Keratinocyte (primary cell): ENCODE data around the gene DESI2. TPM values are rescaled to one million over a fixed set of nuclear protein-coding genes. Genes with fewer than 3 reads are reported as not detected.

Source experiments
- DNase-seq: peaks from one replicate; pipeline ENCODE4 v3.0.0-alpha.2; 2011; ENCODE audit warnings: low read depth, missing footprints, low spot score
- FAIRE-seq: peaks from 2 replicates; lab custom pipeline; 2011; peaks lifted over from hg19 to GRCh38; lab: Jason Lieb, UNC
- H2AFZ ChIP-seq: 2 replicates; pipeline ENCODE4 v1.6.0; 2012; ENCODE audit warnings: low read length, control low read depth, inconsistent platforms; ENCODE audit not compliant: control insufficient read depth
- H3K27ac ChIP-seq: 2 replicates; pipeline ENCODE4 v1.5.1; 2011; ENCODE audit warnings: low read length; ENCODE audit not compliant: control insufficient read depth, insufficient read depth
- H3K27me3 ChIP-seq: 3 replicates; pipeline ENCODE4 v1.6.0; 2011; ENCODE audit warnings: low read length; ENCODE audit not compliant: control insufficient read depth, insufficient read depth; ENCODE audit errors: extremely low read depth
- H3K36me3 ChIP-seq, 2 experiments: 2 replicates in 1 of 2; 3 replicates in 1 of 2; pipeline ENCODE4 v1.5.1; 2011; ENCODE audit warnings: low read length in 2 of 2, mild to moderate bottlenecking in 1 of 2; ENCODE audit not compliant: control insufficient read depth in 2 of 2, insufficient read depth in 2 of 2; ENCODE audit errors: extremely low read depth in 1 of 2
- H3K4me1 ChIP-seq: 3 replicates; pipeline ENCODE4 v1.5.1; 2011; ENCODE audit warnings: low read length; ENCODE audit not compliant: control insufficient read depth, insufficient read depth; ENCODE audit errors: extremely low read depth
- H3K4me2 ChIP-seq: 3 replicates; pipeline ENCODE4 v1.6.0; 2011; ENCODE audit warnings: low read depth, low read length; ENCODE audit not compliant: control insufficient read depth, insufficient read depth; ENCODE audit errors: extremely low read depth
- H3K4me3 ChIP-seq, 3 experiments: fragments of 200-600 bp in 1 of 3; sonication (generic) in 1 of 3; 2 replicates in 2 of 3; 3 replicates in 1 of 3; pipeline ENCODE4 v1.5.1; 2011 to 2016; ENCODE audit warnings: low read length in 3 of 3, mild to moderate bottlenecking in 3 of 3, control low read depth in 2 of 3, inconsistent platforms in 1 of 3, low read depth in 1 of 3, mixed read lengths in 1 of 3, mixed run types in 1 of 3, moderate library complexity in 1 of 3; ENCODE audit not compliant: control insufficient read depth in 2 of 3, insufficient read depth in 2 of 3; ENCODE audit errors: extremely low read depth in 1 of 3
- H3K79me2 ChIP-seq: 2 replicates; pipeline ENCODE4 v1.6.0; 2012; ENCODE audit warnings: low read length; ENCODE audit not compliant: control insufficient read depth, insufficient read depth
- H3K9ac ChIP-seq: 3 replicates; pipeline ENCODE4 v1.6.0; 2011; ENCODE audit warnings: low read length; ENCODE audit not compliant: control insufficient read depth, insufficient read depth; ENCODE audit errors: extremely low read depth
- H3K9me1 ChIP-seq: 3 replicates; pipeline ENCODE4 v1.6.0; 2011; ENCODE audit warnings: low read length; ENCODE audit not compliant: control insufficient read depth, insufficient read depth; ENCODE audit errors: extremely low read depth
- H3K9me3 ChIP-seq: 2 replicates; pipeline ENCODE4 v1.5.1; 2012; ENCODE audit warnings: low read depth, low read length; ENCODE audit not compliant: control insufficient read depth
- H4K20me1 ChIP-seq: 3 replicates; pipeline ENCODE4 v1.6.0; 2011; ENCODE audit warnings: low read length; ENCODE audit not compliant: control insufficient read depth, insufficient read depth; ENCODE audit errors: extremely low read depth
- EZH2 ChIP-seq: IDR thresholded peaks from one replicate; pipeline ENCODE4 v1.6.1; 2012; ENCODE audit warnings: inconsistent platforms, mild to moderate bottlenecking, low read length, moderate library complexity
- dilution Hi-C: fragments of 300-500 bp; cut with MboI; formaldehyde crosslinking; loops from one replicate; pipeline ENCODE4 v1.7.0; 2020; ENCODE audit warnings: low sequenced_read_pairs; ENCODE audit not compliant: extremely low pct_ligation_motif_present
- polyA plus RNA-seq, 5 experiments: library from polyadenylated mRNA; depleted of rRNA in 3 of 5; stranded (reverse) in 3 of 5; stranded (forward) in 1 of 5; unstranded in 1 of 5; fragments of >200 nt; gene quantifications; 1 replicate in 1 of 5; 2 replicates in 3 of 5; 3 replicates in 1 of 5; pipeline versions ENCODE4 v1.2.1 to v1.2.3, GENCODE V29; 2011 to 2012; ENCODE audit warnings: missing spikeins in 2 of 5, low read depth in 1 of 5, low replicate concordance in 1 of 5
- TF ChIP-seq, protein P1 (sequence below), 3 experiments: IDR thresholded peaks in 1 of 3; conservative IDR thresholded peaks in 1 of 3; optimal IDR thresholded peaks in 1 of 3; 2 replicates in 2 of 3; 3 replicates in 1 of 3; pipeline versions ENCODE3 to v1.5.1; 2011; ENCODE audit warnings: low read length in 3 of 3, mild to moderate bottlenecking in 3 of 3, moderate library complexity in 2 of 3, control low read depth in 1 of 3, inconsistent platforms in 1 of 3; ENCODE audit not compliant: insufficient read depth in 2 of 3; ENCODE audit errors: extremely low read depth in 1 of 3

DESI2 gene
- polyA plus RNA-seq, 1 donor (not counting 4 experiments of a cell fraction or from before 2014, with no cell fraction given): 33.9 TPM

DNA sequence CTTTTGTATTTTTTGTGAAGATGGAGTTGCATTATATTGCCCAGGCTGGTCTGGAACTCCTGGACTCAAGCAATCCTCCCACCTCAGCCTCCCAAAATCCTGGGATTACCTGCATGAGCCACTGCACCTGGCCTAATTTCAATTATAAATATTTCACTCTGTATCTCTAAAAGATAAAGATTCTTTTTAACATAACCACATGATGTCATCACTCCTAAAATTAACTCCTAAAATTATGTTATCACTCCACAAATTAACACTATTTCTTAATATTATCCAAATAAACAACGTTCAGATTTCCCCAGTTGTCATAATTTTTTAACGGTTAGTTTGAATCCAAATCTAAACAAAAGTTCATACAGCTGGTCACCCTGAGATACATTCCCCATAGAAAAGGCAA is 43.0 kb downstream of the DESI2 start:
- no peak overlapping the region for H3K4me3 ChIP-seq
- no peak for FAIRE-seq
- H3K4me1 ChIP-seq: no peaks in the 10 kb centered on the region
- no peak overlapping the region for H3K9ac ChIP-seq
- no peaks in the 10 kb centered on the region for H3K9me3 ChIP-seq
- no peak for TF ChIP-seq EZH2
- TF ChIP-seq, protein P1, sequence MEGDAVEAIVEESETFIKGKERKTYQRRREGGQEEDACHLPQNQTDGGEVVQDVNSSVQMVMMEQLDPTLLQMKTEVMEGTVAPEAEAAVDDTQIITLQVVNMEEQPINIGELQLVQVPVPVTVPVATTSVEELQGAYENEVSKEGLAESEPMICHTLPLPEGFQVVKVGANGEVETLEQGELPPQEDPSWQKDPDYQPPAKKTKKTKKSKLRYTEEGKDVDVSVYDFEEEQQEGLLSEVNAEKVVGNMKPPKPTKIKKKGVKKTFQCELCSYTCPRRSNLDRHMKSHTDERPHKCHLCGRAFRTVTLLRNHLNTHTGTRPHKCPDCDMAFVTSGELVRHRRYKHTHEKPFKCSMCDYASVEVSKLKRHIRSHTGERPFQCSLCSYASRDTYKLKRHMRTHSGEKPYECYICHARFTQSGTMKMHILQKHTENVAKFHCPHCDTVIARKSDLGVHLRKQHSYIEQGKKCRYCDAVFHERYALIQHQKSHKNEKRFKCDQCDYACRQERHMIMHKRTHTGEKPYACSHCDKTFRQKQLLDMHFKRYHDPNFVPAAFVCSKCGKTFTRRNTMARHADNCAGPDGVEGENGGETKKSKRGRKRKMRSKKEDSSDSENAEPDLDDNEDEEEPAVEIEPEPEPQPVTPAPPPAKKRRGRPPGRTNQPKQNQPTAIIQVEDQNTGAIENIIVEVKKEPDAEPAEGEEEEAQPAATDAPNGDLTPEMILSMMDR (optimal IDR thresholded peaks at IDR 0.05 in 1 of 3, IDR thresholded peaks at IDR 0.05 in 1 of 3, conservative IDR thresholded peaks at IDR 0.05 in 1 of 3; ENCODE audit: extremely low read depth in 1 of 3, insufficient read depth in 2 of 3, low read length in 3 of 3): no peak
- H3K4me2 ChIP-seq: no peak overlapping the region
- H2AFZ ChIP-seq: no peak overlapping the region
- no peaks in the 10 kb centered on the region for H3K9me1 ChIP-seq
- dilution Hi-C loops: no loop called here
- H3K36me3 ChIP-seq: peaks cover 3 to 6% of the 10 kb centered on the region in 2 experiments
- no peaks in the 10 kb centered on the region for H3K27me3 ChIP-seq
- no peaks in the 10 kb centered on the region for H3K79me2 ChIP-seq
- no peak for DNase-seq
- no peak overlapping the region for H3K27ac ChIP-seq
- H4K20me1 ChIP-seq: no peaks in the 10 kb centered on the region

DNA sequence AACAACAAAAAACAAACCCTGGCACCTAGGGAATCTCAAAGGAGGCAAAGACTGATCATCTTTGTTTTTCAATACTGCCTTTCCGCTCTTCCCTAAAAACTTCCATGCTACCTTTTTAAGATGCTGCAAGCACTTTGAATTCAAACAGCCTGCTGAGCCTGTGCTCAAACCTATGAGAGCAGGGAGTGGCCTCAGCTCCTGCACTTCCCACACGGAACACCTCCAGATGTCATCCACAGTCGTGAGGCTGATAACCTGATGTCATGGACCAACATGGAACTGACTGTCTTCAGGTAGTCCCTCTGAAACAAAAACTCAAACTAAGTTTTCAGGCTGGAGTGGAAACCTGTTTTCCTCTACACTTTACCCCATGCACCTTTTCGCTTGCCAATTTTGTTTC is 46.8 kb downstream of the DESI2 start:
- Histone ChIP-seq H3K27ac (no peak overlapping the region), H3K9ac (no peak overlapping the region), H3K9me1 (no peaks in the 10 kb centered on the region), H3K27me3 (no peaks in the 10 kb centered on the region), H3K9me3 (no peaks in the 10 kb centered on the region), H2AFZ (no peak overlapping the region), H3K4me3 (no peak overlapping the region), H3K36me3 (peaks cover 0 to 4% of the 10 kb centered on the region in 2 experiments), H3K4me2 (no peak overlapping the region), H3K4me1 (no peaks in the 10 kb centered on the region), H3K79me2 (no peaks in the 10 kb centered on the region), H4K20me1 (no peaks in the 10 kb centered on the region)
- dilution Hi-C loops: no loop called here
- TF ChIP-seq, protein P1 (optimal IDR thresholded peaks at IDR 0.05 in 1 of 3, IDR thresholded peaks at IDR 0.05 in 1 of 3, conservative IDR thresholded peaks at IDR 0.05 in 1 of 3; ENCODE audit: extremely low read depth in 1 of 3, insufficient read depth in 2 of 3, low read length in 3 of 3): no peak
- no peak for TF ChIP-seq EZH2
- no peak for FAIRE-seq
- no peak for DNase-seq
